ENCODE results near the gene ADD1.

The ADD1 gene

DNA sequence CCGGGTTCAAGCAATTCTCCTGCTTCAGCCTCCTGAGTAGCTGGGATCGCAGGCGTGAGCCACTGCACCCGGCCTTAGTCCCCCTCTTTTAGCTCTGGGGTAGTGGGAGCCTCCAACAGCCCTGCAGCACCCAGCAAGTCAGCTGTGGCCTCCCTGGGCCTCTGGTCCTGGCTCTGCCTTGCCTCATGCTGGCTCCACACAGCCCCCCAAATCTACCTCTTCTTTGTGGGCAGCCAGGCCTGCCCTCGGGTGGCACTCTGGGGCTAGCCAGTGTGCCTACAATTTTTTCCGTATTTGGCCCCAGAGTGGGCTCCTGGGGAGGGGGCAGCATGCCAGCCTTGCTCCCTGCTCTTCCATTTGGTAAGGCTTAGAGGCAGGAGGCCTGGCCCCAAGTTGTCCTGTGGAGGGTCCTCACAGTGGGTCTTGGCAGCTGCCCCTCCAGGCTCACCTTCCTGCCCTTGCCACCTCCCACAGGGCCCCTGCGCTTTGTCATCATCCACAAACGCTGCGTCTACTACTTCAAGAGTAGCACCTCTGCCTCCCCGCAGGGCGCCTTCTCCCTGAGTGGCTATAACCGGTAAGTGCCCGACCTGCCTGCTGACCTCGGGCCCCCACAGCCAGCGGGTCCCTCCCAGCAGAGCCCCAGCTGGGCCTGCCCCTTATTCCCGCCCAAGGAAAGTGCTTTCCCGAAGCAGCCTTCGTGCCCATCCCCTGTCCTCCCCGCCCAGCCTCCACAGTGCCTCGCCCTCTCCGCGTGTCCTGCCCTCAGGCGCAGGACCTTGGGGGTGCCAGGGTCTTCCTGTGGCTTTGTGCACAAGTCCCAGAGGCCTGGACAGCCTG lies 21.0 kb upstream of the ADD1 start:
- DNase-seq, result no peak

DNA sequence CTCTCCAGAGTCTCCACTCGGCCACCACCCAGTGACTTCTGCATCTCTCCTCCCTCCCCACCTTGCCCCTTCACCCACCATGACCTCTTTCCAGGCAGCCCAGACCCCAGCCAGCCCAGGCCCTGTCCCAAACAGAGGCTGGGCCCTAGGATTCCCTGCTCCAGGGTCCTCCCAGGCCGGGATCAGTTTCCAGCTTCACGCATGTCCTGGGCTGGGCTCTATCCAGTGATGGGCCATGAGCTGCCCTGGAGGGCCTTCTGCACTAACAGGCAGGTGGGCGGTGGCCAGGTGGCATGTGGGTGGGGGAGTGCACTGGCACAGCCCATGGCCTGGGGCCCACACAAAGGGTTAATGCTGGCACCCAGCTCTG lies 20.4 kb upstream of the ADD1 start:
- DNase-seq, result no peak

DNA sequence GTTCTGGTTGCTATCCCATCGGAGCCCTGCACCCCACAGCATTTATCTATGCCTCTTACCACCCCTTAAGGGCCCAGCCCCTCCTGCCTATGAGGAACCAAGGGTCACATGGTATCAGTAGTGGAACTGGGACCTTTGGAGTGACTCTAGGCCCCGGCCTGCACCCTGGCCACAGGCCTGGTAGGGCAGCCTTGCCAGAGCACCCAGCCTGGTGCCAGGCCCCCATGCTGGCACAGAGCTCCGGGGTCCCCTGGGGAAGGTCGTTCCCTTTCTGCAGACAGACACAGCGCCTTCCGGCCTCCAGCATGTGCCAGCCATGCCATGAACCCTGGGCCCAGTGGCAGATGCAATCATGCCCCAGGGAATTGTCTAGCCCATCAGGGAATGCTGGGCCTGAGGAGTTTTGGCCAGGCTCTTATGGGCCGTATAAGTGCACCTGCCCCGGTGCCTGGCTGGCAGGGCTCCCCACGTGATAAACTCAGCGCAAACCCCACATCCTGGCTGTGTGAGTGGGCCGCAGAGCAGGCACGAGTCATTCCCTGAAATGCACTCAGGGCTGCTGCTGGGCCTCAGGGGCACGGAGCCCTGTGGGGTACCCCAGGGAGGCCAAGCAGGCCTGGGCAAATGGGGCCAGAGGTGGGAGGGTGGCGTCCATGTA lies 19.8 kb upstream of the ADD1 start:
- DNase-seq, result no peak

DNA sequence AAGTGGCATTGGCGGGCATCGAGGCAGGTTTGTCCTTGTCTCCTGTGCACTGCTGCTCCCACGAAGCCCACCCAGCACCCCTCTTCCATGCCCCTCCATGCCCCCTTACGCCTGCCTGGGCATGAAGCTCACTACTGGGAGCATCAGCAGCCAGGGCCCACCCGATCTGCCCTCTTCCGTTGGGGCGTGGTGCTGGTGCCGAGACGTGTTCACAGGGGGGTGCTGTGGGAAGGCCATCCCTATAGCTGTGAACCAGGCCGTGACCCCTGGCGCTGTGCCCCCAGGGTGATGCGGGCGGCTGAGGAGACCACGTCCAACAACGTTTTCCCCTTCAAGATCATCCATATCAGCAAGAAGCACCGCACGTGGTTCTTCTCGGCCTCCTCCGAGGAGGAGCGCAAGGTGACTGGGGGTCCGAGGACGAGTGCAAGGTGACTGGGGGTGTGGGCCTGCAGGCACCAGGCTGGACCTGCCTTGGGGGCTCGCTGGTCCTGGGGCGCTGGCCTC lies 19.3 kb upstream of the ADD1 start:
- no peak for DNase-seq

DNA sequence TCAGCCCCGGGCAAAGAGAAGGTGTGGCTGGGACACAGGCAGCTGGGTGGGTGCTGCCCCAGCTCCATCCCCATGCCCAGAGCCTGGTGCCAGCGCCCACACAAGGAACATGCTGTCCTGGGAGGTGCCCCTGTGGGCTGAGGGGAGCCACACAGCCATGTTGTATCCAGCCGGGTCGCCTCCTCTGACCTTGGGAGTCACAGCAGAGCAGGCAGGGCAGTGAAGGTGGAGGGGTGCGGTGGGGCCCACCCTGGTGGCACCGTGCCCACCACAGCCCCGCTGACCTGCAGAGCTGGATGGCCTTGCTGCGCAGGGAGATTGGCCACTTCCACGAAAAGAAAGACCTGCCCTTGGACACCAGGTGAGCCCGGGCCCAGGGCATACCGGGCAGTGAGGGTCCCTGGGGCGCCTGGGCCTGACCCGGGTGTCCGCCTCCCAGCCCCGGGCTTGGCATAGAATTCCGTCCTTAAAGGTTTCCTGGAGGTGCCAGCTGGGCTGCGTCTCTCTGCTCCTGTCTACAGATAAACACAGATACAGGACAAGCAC lies 18.7 kb upstream of the ADD1 start:
- DNase-seq, result no peak

DNA sequence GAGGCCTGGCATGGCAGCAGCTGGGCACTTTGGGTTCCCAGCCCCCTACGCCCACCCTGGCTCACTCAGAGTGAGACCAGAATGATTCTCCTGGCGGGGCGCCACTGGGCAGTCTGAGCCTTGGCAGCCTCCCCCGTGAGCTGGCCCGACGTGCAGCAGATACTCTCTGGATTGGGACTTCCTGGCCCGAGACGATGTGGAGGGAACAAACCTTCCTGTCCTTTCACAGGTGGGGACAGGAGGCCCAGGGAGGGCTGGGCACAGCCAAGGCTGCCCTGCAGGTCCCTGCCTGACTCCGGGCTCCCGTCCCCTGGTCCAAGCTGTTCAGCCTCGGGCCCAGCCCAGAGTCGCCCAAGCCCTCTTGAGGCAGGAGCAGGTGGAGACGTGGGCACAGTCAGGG lies 17.9 kb upstream of the ADD1 start:
- no peak for DNase-seq

DNA sequence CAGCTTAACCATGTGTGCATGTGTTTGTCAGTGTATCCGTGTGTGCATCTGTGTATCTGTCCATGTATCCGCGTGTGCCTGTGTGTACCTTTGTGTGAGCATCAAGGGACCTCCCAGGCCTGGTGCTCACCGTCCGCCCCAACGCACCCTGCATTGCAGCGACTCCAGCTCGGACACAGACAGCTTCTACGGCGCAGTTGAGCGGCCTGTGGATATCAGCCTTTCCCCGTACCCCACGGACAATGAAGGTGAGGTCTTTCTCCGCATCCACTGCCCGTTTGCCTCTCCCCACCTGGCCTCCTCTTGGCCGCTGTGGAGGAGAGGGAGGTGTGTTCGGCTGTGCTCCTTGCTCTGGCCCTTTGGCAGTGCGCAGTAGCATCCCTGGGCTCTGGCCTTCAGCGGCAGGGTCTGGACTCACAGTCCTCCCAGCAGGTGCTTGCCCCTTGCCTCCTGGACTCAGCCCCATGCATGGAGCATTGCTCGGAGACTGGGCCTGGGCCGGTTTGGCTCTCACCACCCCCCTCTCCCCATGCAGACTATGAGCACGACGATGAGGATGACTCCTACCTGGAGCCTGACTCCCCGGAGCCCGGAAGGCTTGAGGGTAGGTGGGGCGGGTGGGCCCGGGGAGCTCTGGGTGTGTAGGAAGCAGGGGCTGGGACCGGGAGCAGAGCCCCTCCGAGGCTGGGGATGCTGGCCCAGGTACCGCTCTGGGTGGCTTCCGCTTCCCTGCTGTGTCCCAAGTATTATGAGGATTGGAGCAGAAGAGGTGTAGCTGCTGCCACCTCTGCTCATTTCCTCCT lies 16.4 kb upstream of the ADD1 start:
- no peak for DNase-seq

DNA sequence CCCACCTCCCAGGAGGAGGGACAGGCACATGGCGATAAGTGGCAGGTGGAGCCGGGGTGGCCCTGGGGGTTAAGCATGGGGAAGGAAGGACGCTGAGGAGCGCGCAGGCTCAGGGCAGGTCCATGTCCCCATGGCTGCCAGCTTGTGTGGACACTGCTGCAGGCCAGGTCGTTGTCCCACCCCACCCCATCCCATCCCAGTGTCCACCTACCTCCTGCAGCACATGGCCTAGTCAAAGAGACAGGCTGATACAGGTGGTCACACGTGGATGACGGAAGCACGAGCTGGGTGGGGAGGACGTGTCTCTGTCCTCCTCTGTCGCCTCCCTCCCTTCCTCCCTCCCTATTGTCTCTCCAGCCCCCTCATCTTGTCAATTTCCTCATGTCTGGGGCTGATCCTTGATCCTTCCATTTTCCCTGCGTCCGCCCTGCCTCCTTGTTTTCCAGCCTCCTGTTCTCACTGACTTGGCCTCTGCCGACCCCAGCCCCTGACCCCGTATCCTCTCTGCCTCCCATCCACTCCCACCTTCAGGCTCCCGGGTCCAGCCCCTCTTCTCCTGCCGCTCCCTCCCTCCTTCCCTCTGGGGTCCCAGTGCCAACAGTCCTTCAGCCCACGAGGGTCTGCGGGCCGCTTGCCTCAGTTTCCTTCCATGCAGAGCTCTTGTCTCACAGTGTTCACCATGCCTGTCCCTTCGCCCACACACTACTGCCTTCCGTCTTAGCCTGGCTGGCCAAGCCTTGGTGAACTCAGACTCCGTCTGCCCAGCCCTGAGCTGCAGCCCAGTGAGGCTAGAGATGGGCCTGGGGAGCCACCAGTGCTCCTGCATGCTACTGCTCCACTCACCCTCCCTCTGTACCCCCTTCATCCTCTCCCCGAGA lies 15.5 kb upstream of the ADD1 start:
- DNase-seq, result no peak

DNA sequence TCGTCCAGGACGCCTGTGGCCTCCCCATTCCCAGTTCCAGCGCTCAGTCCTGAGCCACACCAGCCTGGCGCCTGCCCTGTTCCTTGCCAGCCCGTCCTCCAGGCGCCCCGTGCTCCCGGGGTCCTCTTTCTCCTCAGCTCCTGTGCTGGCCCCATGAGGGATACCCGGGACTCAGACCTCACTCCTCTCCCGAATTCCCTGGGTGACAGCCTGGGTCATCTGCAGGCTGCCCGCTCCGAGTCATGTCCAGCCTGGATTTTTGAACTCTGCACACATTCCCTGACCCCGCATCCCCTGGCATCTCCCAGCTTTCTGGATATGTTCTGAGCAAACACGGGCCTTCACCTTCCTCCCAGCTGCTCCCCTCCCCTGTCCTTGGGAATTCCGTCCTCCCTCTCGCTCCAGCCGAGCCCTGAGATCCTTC lies 14.9 kb upstream of the ADD1 start:
- DNase-seq, result no peak

DNA sequence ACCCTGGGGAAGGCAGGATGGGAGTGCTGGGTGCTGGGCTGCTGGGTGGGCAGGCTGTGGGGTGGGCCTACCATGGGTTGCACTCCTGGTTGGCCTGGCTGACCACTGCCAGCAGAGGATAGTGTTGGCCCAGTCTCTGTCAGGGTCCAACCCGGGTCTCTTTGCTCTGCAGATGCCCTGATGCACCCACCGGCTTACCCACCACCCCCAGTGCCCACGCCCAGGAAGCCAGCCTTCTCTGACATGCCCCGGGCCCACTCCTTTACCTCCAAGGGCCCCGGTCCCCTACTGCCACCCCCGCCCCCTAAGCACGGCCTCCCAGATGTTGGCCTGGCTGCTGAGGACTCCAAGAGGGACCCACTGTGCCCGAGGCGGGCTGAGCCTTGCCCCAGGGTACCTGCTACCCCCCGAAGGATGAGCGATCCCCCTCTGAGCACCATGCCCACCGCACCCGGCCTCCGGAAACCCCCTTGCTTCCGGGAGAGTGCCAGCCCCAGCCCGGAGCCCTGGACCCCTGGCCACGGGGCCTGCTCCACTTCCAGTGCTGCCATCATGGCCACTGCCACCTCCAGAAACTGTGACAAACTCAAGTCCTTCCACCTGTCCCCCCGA lies 14.2 kb upstream of the ADD1 start:
- no peak for DNase-seq

DNA sequence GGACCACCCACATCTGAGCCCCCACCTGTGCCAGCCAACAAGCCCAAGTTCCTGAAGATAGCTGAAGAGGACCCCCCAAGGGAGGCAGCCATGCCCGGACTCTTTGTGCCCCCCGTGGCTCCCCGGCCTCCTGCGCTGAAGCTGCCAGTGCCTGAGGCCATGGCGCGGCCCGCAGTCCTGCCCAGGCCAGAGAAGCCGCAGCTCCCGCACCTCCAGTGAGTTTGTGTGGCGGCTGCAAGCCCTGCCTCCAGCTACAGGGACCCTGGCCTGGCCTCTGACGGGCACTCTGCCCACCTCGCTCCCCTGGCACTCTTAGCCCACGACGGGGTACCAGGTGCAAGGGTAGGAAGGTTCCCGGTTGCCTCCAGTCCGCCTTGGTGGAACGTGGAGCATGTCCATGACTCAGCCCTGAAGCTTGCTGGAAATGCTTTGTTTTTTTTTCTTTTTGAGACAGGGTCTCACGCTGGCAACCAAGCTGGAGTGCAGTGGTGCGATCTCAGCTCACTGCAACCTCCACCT lies 13.7 kb upstream of the ADD1 start:
- DNase-seq, result no peak

DNA sequence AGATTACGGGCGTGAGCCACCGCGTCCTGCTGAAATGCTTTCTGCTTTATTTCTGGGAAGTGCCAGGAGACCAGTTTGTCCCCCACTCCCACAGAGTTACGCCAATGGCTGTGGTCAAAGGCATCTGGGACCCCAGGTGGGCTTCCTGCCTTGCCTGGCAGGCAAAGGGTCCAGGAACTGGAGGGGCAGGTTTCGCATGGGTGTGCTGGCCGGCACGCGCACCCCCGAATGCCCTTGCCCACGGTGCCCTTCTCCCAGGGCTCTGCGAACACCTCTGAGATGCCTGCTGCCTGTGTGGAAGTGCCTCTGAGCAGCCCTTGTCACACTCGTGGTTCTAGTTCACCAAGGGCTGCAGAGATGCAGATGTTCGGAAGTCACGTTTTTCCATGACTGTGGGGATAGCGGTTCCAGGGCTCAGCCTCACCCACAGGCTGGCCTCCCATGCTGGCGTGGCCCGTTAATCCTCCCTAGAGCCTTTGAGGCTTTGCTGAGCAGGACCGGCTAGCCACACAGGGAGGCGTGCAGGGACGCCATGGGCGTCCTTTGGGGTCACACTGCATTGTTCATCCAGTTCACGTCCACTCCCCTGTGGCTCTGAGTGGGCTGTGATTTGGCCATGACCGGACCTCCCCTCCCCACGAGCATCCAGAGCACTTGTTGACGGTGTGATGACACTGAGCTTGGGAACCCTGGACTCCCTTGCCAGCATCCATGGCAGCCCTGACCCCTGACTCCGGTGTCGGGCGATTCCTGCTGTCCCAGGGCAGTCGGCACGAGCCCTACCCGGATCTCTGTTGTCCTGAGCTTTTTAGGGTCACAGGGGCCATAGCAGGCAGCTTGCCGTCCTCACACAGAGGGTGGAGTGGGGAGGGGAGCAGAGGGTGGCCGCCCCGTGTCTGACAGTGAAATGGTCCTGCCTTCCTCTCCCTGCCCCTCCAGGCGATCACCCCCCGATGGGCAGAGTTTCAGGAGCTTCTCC lies 12.7 kb upstream of the ADD1 start:
- DNase-seq, result no peak

DNA sequence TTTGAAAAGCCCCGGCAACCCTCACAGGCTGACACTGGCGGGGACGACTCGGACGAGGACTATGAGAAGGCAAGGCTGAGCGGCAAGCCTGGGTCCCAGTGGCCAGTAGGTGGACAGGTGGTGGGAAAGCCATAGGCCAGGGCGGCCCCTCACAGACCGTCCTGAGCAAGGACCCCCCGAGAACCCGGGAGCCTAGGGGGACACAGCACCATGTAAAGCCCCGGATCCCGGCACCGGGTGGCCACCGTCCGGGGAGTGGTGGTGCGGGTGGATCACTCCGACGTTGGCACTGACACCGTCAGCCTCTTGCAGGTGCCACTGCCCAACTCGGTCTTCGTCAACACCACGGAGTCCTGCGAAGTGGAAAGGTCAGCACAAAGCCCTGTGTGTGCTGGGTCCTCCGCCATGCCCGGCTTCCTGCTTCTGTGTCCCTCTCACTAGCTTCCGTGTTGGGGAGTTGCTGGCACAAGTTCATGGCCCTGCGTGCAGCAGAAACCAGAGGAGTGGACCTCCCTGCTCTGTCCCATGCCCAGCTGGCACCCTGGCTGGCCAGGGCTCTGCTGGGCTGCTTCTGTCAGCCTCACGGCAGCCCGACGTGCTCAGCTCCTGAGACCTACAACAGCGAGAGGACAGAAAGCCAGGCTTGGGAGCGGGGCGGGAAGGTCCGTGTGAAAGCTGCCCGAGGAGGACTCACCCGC lies 11.9 kb upstream of the ADD1 start:
- DNase-seq, result no peak

DNA sequence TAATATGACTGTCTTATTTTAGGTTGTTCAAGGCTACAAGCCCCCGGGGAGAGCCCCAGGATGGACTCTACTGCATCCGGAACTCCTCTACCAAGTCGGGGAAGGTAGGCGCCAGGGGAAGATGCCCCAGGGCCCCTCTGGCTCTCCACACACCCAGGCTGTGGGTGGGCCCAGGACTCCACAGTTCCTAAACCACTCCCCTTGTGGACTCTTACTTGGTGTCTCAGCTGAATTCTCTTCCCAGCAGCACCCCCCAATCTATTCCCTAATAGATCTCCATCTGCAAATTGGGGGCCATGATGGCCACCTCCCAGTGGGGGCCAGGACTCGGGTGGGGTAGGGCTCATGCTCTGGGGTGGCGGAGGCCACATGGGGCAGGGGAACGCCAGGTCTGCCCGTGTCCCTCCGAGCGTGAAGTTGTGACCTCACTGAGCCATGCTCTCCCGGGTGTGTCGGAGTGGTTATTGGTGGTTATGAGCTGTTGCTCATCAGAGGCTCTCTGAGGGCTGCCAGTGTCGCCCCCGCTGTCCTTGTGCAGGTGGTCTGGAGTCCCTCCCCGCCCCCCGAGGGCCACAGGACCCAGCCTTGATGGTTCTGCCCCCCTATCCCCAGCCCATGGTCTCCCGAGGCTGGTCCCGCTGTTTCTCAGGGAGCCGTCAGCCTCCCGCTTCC lies 11.2 kb upstream of the ADD1 start:
- no peak for DNase-seq

DNA sequence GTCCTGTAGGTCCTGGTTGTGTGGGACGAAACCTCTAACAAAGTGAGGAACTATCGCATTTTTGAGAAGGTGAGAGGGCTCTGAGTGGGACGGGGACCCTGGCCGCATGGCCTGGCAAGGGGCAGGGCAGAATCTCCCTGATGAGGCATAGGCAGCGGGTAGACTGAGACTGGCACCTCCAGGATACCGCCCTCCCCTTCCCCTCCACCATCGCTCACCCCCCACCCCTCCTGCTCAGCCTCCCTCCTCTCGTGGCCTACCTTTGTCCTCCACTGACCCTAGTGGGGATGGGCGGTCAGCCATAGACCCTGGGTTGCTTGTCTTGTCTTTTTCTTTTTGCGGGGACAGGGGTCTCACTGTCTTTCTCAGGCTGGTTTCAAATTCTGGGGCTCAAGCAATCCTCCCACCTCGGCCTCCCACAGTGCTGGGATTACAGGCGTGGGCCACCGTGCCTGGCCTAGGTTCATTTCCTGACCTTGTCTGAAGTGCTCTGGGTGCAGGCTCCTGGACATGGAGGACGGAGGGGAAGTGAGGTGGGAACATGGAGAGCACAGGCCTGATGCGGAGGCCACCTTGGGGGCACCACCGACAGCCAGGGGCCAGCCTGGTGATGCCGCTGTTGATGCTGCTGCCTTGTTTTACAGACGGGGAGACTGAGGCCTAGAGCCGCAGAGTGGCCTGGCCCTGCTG lies 10.5 kb upstream of the ADD1 start:
- DNase-seq, result no peak

DNA sequence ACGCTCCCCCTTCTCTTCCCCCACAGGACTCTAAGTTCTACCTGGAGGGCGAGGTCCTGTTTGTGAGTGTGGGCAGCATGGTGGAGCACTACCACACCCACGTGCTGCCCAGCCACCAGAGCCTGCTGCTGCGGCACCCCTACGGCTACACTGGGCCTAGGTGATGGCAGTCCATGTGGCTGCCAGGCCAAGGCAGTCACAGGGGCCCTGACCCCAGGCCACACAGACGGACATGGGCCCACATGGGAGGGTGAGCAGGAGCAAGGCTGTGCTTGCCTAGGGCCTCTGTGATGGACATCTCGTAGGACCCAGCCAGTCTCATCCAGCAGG lies 10.0 kb upstream of the ADD1 start:
- DNase-seq, result no peak

DNA sequence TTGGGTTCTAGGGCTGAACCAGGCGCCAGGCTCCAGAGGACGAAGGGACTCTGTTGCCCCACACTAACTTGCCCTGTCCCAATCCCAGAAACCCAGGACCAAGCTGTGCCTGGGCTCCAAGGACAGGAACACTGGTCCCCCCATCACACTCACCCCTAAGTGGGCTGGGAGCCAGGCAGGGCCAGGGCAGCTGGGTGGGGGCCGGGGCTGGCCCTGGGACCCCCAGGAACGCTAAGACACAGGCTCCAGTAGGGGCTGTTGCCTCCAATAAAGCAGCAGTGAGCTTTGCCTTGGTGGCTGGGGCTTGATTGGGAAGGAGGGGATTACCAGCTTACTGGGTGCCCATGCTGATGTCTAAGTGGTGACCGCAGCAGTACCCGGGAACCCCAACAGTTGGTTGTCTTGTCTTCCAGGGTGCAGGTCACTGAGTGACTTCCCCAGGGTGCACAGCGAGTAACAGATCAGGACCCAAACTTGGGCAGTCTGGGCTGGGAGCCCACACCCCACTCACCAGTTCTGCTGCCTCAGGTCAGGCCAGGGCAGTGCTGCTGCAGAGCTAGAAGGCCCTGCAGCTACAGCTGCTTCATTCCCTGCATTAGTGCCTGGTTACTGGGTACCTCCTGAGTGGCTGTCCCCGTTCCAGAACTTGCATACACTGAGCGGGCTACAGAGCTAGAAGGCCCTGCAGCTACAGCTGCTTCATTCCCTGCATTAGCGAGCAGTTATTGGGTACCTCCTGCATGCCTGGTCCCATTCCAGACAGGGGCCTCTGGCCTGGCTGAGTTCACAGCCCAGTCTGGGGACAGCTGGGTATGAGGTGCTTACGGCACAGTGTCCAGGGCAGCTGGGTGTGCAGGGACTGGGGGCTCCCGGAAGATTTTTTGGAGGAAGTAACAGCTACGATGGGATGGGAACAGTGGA lies 9.4 kb upstream of the ADD1 start:
- DNase-seq, result no peak
